HG02973 (cell line): Measurements from ENCODE around the gene CYB5D1.

Source experiments
- ATAC-seq: cut with Tn5 transposase; IDR thresholded peaks from one replicate; pipeline ENCODE4 v1.9.1; 2021; ENCODE audit warnings: moderate library complexity; ENCODE audit not compliant: unreplicated experiment

The CYB5D1 gene

DNA sequence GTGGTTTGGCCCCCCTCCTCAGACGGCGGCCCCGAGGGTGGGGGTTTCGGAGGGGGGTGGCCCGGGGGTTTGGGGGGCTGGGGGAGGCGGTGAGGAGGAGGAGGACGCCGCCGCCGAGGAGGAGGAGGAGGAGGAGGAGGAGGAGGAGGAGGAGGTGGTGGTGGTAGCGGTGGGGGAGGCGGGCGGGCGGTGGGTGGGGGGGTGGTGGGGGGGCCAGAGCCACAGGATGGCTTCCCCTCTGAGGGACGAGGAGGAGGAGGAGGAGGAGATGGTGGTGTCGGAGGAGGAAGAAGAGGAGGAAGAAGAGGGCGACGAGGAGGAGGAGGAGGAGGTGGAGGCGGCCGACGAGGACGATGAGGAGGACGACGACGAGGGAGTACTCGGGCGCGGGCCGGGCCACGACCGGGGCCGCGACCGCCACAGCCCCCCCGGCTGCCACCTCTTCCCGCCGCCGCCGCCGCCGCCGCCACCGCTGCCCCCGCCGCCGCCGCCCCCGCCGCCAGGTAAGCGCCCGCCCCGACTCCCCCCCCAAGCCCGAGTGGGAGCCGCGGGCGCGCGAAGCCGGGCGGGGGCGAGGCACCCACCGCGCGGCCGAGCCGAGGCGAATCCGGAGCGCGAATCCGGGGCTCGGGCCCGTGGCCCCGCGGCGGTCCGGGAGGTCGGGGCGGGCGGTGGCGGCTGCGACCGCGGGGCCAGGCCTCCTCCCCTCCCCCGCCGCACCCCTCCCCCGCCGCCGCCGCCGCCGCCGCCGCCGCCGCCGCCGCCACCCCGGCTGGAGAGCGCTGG lies 27.0 kb downstream of the CYB5D1 start:
- ATAC-seq = no peak

DNA sequence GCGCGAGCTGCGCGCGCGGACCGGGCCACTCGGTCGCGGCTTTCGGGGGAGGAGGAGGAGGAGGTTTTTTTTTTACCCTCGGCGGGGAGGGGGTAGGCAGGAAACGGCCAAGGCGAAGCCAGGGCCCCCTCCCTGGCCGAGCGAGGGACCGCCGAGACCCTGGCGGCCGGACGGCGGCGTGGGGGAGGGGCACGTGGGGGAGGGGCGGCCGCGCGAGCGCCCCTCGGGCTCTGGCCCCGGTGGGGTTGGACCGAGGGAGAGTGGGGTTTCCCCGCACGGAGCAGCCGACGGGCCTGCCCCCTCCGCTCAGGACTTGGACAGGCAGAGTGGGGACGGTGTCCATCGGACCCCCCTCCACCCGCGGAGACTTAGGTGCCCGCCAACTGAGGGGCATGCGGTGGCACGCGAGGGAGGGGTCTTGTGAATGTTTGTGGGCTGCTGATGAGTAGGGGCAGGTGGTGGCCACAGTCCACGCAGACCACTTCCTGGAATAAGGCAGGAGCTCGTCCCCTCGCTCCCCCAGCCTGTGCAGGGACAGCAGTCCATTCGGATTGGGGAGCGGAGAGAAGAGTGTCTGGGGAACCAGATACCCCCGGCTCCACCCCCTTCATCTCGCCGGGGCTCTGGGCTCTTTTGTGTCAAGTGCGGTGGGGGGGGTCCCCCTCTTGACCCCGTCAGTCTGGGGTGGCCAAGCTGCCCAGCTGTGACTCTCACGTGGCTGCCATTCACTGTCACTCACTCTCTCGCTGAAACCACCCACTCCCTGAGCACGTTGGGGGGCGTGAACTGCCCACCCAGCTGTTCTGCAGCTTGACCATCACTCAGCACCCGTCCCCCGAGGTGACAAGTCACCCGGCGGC lies 27.8 kb downstream of the CYB5D1 start:
- no peak for ATAC-seq

DNA sequence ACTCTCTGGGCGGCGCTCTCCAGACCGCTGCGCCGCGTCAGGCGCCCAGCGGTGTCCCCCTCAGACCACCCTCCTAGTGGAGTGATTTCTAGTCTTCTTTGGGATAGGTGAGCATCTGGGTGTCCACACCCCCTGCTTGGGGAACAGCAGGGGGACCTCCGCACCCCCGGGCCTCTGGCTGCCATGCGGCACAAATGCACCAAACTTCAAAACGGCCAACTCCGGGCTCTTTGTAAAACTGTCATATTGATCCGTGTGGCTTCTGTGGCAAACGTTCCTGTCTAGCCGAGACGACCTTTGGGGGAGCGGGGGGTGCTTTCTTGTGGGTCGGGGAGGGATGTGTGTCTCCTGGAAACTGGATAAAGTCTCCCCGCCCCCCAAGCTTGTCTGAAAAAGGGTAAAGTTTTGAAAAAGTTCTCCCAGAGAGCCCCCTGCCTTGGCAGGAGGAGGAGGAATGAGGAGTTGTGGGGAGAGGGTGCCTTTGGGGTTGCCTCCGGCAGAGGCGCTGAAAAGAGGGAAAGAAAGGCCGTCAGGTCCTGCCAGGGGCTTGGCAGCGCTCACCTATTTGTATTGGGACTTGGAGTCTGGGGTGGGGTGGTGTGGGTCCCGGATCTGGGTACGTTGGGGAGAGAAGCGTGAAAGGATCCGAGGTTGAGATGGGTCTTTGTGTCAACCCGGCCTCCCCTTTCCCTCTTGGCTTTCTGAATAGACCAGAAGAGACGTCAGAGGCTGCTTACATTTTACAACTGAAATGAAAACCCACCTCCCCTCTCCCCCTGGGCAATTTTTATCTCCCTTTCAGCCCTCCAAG lies 28.6 kb downstream of the CYB5D1 start:
- ATAC-seq = no peak

DNA sequence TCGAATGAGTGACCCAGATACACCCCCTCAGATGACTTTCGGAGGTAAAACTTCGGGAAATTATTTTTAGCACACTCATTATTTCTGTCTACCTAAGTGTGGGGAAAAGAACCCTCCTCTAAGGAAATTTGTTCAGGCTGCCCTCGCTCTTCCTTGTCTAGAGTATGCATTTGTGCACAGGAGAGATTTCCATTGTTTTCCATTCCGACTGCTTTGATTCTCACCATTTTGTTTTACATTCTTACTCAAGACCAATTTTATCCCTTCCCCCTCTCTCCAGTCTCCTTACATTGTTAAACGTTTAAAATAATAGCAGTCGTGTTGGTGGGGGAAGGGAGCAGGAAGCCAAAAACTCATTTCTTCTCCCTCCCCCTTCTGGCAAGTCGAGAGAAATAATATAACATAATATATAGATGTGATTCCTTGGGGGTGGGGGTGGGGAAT lies 29.3 kb downstream of the CYB5D1 start:
- no peak for ATAC-seq

DNA sequence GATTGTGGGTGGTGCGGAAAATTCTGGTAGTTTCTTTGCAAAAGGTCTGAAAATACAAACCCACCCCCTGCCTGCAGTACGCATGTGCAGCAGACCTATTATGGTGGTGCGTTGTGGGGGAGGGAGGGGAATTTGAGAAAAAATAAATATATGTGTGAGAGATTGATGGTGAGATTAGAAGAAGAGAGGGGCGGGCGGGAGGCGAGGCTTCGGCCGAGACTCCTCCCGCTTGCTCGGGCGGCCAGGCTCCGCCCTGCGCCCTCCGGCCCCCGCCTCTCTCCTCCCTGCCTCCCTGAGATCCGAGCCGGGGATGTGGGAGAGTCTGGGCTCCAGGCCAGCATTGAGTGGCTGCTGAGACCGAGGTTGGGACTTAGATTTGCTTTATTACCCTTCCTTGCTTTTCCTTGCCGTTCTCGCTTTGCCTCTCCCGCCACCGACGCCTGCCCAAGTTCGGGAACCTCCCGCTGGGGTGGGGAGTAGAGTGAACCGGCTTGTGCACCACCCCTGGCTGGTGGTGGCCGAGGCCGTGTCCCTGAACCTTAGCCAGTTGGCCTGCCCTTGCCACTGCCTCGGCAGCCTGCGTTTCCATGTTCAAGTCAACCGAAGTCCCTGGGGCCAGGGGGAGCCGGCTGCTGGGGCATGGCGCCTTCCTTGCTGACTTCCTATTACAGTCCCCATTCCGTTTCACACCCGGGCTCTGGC lies 29.8 kb downstream of the CYB5D1 start:
- peak; percentile 46 for ATAC-seq

DNA sequence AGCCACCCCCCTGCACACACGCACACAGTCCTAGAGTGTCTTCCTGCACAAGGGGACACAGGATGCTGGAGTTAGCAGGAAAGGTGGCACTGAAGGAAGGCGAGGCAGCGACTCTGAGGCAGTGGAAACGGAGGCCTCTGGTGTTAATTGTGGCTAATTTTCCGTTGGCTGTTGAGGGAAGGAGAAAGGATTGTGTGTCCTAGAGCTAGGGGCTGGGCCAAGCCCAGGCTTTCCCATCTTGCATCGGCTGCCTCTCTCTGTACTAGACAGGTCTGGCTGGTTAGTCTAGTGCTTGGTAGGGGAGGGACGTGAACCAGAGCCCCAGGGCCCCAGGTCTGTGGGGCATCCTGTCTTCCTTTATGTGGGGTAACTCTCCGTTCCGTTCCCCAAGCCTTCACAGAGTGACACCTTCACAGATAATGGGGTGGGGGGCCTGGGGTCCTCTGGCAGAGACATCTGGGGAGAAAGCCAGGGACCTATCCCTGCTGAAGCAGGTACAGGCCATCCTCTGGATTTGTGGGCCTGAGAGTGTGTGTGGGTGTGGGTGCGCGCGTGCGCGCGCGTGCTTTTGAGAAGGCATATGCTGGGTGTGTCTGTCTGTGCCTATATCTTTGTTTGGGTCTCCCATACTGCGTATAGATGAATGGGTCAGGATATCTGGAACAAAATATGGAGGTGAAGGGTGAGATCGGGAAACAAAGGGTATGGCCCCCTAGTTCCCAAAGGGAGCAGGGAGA lies 30.5 kb downstream of the CYB5D1 start, which contains the start of gene CHD3:
CHD3 (plus strand) TSS at position 606 of the 737 bp plus-strand sequence. CDS start 212 bp downstream, outside the sequence.
- ATAC-seq = no peak

DNA sequence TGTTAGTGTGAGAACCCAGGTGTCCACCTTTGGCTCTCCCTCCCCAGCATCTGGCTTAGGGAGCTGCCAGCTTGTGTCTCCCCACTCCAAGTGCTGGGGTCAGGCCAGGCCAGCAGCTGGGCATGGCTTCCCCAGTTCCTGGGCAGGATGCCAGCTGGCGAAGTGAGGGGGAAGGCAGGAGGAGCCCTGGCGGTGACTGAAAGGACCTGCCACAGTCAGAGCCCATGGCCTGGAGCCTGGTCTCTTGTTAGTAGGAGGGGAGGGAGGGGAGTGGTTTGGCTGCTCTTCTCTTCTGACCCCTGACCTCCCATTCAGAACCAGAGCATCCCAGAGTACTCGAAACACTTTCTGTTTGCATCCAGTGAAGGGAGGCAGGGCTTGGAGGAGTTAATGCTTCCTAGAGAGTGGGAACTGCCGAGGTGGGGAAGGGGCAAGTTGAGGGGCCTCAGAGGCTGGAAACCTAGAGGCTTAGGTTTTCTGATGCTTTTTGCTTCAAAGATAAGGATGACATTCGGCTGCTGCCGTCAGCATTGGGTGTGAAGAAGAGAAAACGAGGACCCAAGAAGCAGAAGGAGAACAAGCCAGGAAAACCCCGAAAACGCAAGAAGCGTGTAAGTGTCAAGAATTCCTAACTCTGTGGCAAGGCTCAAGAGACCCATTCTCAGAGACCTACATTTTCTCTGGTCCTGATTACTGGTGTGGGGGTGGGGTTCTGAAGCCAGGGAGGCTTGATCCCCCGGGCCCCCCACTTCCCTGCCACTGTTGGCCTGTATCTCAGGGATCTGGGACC lies 31.6 kb downstream of the CYB5D1 start:
- no peak for ATAC-seq

DNA sequence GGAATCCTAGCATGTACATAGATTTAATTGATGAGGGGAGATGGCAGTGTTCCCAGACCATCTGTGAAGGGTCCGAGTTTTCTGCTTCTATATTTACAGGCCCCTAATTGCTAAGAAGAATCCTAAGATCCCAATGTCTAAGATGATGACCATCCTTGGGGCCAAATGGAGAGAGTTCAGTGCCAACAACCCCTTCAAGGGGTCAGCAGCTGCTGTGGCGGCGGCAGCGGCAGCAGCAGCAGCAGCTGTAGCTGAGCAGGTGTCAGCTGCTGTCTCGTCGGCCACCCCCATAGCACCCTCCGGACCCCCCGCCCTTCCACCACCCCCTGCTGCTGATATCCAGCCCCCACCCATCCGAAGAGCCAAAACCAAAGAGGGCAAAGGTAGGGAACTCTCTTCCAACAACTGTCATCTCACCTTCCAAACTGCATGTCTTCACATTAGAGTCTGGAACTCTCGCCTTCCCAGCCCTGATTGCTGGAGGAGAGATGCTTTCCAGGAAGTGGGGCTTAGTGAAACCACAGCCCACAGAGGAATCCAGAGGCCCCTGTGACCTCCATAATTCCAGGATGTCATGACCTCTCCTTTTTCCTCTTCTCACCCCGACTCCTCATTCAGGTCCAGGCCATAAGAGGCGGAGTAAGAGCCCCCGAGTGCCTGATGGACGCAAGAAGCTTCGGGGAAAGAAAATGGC lies 35.5 kb downstream of the CYB5D1 start:
- ATAC-seq = no peak

DNA sequence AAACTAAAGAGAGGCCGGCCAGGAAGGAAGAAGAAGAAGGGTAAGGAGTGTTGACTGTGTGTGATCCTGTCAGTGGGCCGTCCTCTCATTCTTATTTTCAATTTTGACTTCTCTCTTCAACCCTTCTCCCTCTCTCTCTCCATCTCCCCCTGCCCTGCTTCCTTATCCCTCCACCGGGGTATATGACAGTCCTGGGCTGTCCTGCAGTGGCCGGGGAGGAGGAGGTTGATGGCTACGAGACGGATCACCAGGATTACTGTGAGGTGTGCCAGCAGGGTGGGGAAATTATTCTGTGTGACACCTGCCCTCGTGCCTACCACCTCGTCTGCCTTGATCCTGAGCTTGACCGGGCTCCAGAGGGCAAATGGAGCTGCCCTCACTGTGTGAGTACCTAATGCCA lies 36.4 kb downstream of the CYB5D1 start:
- ATAC-seq = no peak

DNA sequence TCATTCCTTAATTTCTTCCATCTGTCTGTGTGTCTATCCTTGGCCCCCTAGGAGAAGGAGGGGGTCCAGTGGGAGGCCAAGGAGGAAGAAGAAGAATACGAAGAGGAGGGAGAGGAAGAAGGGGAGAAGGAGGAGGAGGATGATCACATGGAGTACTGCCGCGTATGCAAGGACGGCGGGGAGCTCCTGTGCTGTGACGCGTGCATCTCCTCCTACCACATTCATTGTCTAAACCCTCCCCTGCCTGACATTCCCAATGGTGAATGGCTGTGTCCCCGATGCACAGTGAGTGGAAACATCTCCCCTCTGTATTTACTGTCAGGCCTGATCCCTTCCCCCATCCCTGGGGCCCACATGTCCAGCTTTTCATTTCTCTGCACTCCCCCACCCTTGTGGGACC lies 37.1 kb downstream of the CYB5D1 start:
- ATAC-seq = no peak

DNA sequence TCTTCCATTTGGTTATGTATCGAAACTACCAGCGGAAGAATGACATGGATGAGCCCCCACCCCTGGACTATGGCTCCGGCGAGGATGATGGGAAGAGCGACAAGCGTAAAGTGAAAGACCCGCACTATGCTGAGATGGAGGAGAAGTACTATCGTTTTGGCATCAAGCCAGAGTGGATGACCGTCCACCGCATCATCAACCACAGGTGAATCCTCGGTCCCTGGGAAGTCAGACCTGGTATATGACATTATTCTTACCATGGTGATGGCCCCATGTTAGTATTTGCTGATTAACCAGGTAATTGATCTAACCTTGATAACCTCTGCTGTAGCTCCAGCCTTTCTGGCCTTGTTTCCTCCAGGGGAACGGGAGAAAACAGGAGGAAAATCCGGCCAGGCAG lies 39.3 kb downstream of the CYB5D1 start:
- ATAC-seq = no peak

DNA sequence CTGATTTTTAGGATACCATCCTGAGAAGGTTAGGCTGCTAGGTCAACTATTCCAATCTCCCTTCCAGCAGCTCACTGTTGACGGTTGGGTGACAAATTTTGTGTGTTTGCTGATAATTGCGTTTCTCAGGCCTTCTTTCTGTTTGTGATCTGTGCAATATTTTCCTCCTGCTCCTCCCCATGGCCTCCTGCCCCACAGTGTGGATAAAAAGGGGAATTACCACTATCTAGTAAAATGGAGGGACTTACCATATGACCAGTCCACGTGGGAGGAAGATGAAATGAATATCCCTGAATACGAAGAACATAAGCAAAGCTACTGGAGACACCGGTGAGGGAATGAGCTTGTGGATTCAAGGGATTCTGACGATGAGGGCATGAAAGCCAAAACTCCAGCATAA lies 40.0 kb downstream of the CYB5D1 start:
- ATAC-seq = no peak

DNA sequence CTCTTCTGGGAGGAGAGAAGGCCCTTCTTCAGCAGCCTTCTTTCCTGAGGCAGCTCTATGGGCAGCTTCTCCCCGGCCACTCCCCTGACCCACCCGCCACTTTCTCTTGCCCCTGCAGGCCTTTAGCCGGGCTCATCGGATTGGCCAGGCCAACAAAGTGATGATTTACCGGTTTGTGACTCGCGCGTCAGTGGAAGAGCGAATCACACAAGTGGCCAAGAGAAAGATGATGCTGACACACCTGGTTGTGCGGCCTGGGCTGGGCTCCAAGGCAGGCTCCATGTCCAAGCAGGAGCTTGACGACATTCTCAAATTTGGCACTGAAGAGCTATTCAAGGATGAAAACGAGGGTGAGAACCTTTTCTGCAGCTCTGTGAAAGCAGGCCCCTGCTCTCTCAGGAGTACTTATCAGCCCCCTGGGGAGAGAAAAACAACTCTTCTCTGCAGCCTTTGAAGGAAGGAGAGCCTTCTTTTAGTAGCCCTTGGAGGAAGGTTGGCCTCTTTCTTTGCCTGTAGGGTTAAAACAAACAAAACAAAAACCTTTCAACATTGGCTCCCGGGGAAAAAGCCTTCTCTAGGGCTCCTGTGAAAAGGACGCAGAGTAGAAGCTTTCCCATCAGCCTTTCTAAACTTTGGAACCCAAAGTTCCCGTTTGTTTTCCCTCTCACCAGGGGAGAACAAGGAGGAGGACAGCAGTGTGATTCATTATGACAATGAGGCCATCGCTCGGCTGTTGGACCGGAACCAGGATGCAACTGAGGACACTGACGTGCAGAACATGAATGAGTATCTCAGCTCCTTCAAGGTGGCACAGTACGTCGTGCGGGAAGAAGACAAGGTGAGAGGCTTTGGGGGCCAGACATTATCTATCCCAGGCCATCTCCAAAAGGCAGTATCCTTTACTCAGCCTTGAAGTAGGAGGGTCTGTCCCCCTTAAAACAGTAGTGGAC lies 45.6 kb downstream of the CYB5D1 start:
- ATAC-seq = no peak

DNA sequence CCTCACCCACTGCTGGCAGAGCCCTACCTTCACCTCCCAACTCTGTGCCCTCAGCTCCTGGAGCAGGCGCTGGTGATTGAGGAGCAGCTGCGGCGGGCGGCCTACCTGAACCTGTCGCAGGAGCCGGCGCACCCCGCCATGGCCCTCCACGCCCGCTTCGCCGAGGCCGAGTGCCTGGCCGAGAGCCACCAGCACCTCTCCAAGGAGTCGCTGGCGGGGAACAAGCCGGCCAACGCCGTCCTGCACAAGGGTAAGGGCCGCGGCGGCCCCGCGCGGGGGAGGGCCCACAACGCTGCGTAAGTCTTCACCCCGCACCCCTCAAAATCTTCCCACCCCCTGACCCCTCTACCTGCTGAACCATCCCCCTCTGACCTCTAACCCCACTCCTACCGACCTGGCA lies 51.3 kb downstream of the CYB5D1 start:
- no peak for ATAC-seq

DNA sequence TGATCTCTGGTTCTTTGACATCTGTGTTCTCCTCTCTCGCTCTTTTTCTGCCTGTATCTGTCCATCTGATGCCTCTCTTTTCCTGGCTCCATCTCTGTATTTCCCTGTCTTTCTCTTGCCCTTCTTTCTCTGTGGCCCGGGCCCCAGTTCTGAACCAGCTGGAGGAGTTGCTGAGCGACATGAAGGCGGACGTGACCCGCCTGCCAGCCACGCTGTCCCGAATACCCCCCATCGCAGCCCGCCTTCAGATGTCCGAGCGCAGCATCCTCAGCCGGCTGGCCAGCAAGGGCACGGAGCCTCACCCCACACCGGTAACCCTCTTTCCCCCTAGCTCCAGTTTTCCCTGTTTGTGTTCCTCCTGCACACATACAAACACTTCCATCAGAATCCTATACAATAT lies 52.5 kb downstream of the CYB5D1 start:
- ATAC-seq = no peak

DNA sequence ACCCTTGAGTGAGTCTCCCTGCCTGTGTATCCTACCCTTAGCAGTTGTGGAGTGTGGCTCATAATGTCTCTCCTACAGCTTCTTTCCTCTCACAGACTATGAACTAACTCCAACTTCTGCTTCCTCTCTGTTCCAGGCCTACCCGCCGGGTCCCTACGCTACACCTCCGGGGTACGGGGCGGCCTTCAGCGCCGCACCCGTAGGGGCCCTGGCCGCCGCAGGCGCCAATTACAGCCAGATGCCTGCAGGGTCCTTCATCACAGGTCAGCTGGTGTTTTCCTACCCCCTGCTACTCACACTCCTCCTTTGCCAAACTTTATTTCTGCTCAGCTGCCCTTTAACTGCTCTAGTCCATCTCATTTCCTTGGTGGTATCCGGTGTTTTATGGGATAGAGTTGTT lies 52.9 kb downstream of the CYB5D1 start:
- ATAC-seq = no peak

DNA sequence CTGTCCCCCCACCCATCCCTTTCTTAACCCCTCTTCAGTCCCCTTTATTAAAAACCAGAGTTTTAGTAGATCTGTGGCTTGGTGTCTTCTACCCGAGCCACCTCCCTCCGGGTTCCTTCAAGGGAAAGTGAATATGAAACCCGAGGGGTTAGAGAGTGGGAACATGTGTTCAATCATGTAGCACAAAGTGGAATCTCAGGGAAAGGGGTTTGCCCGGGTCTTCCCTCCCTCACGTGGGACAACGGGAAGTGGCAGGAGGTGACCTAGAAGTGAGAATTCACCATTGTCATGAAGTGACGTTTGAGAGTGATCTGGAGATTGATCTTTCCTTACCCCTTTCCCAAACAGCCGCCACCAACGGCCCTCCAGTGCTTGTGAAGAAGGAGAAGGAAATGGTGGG lies 53.3 kb downstream of the CYB5D1 start:
- ATAC-seq = no peak
